Stimulated activated CD8-positive, alpha-beta memory T cell treated with anti-CD3 and anti-CD28 coated beads, Interleukin-12 subunit alpha, Interleukin-12 subunit beta, amount 100 ng/mL, for 24 hours (primary cell): ENCODE measurements around the gene HSF2.

Experiments
- DNase-seq: peaks from one replicate; pipeline ENCODE4 v3.0.0-alpha.2; 2020; ENCODE audit errors: extremely low read depth

Gene HSF2

GRCh38 chr6:122399348-122400120, at the start of gene HSF2:
Gene HSF2, plus strand, starts transcription at chr6:122399652. Its CDS starts 86 bp downstream, at chr6:122399738.
- DNase-seq: peak; percentile 86

GRCh38 chr6:122352981-122353664, 46.3 kb upstream of the HSF2 start:
- DNase-seq: no peak

GRCh38 chr6:122360809-122361208, 38.6 kb upstream of the HSF2 start:
- no peak for DNase-seq

- no peak for DNase-seq
Measured at GRCh38 chr6:122361314-122361979, 38.0 kb upstream of the HSF2 start.

GRCh38 chr6:122363769-122364483, 35.5 kb upstream of the HSF2 start:
- no peak for DNase-seq

- DNase-seq: no peak
Measured at GRCh38 chr6:122365775-122366403, 33.6 kb upstream of the HSF2 start.

GRCh38 chr6:122367171-122367570, 32.3 kb upstream of the HSF2 start:
- no peak for DNase-seq

- no peak for DNase-seq
Measured at GRCh38 chr6:122369536-122369935, 29.9 kb upstream of the HSF2 start.

- no peak for DNase-seq
Measured at GRCh38 chr6:122372647-122373046, 26.8 kb upstream of the HSF2 start.

- DNase-seq: no peak
Measured at GRCh38 chr6:122374307-122374706, 25.1 kb upstream of the HSF2 start.

GRCh38 chr6:122376246-122376645, 23.2 kb upstream of the HSF2 start:
- no peak for DNase-seq

GRCh38 chr6:122381494-122382265, 17.8 kb upstream of the HSF2 start:
- DNase-seq: peak; percentile 16

- DNase-seq: no peak
Measured at GRCh38 chr6:122385857-122386612, 13.4 kb upstream of the HSF2 start.

- DNase-seq: no peak
Measured at GRCh38 chr6:122388945-122389344, 10.5 kb upstream of the HSF2 start.

- no peak for DNase-seq
Measured at GRCh38 chr6:122389704-122390372, 9.6 kb upstream of the HSF2 start.

- no peak for DNase-seq
Measured at GRCh38 chr6:122392564-122393350, 6.7 kb upstream of the HSF2 start.

GRCh38 chr6:122393351-122393896, 6.0 kb upstream of the HSF2 start:
- DNase-seq: no peak

GRCh38 chr6:122394016-122394415, 5.4 kb upstream of the HSF2 start:
- no peak for DNase-seq

- no peak for DNase-seq
Measured at GRCh38 chr6:122399055-122399347, 451 bp upstream of the HSF2 start.
